ENCODE measurements around the gene TIMM10B. TPM values are rescaled to one million over a fixed set of nuclear protein-coding genes. Genes with fewer than 3 reads are reported as not detected.
"Not testable (repeated sequence)": the region's sequence is repeated elsewhere in the genome, so short reads cannot be mapped to it uniquely, and the experiment has no call there.

The TIMM10B gene
- total RNA-seq, 2 donors from 2014 or later, result 42.7 to 43.7 TPM

DNA sequence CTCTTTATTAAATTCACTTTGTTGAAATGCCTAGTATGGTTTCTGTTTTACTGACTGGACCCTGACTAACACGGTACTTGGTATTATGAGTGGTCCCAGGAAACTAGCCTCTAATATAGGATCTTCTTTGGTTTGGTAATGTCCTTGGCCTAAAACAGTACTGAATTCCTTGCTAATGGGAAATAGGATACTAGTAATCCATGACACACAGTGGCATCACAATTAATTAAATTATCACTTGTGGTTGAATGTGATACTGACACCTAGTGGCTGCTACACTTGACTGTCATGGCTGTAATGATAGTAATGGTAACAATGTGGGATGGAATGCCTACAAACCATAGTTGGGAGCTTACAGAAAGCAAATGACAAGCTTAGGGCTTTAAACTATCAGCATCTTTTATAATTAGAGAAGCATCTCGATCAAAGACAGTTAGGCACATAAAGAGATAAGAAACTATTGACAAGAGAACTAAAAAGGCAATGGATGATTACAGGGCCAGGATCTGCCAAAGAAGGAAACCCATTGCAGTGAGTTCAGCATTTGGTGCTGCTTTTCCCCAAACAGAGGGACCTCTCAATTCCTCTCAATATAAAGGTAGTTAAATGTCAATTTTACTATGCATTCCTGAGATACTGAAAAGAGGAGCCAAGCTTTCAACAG is 24.4 kb downstream of the TIMM10B start:
- no peak overlapping the region for H3K27ac Mint-ChIP-seq
- H3K36me3 Mint-ChIP-seq (ENCODE audit: low read depth), result peaks cover 71% of the 10 kb centered on the region
- H3K9me3 Mint-ChIP-seq, result no peaks in the 10 kb centered on the region
- H3K4me3 Mint-ChIP-seq, result no peak overlapping the region
- ATAC-seq (replicated peaks), result peak; percentile 47
- peaks cover 5% of the 10 kb centered on the region for H3K4me1 Mint-ChIP-seq
- no peaks in the 10 kb centered on the region for H3K27me3 Mint-ChIP-seq

DNA sequence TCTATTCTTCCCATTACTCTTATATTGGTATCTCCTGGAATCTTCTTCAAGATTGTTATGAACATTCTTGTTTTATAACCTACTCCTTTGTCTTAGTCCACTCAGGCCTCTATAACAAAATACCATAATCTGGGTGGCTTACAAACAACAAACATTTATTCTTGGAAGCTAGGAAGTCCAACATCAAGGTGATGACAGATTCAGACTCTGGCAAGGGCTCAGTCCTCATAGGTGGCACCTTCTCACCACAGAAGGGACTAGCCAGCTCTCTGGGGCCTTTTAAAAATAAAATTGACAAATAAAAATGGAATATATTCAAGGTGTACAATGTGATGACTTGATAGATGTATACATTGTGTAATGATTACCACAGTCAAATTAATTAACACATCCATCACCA is 35.6 kb downstream of the TIMM10B start:
- no peak overlapping the region for H3K4me3 Mint-ChIP-seq
- no peak for ATAC-seq (replicated peaks)
- no peaks in the 10 kb centered on the region for H3K9me3 Mint-ChIP-seq
- peaks cover 95% of the 10 kb centered on the region for H3K36me3 Mint-ChIP-seq (ENCODE audit: low read depth)
- H3K27ac Mint-ChIP-seq, result no peak overlapping the region
- no peaks in the 10 kb centered on the region for H3K4me1 Mint-ChIP-seq
- H3K27me3 Mint-ChIP-seq, result no peaks in the 10 kb centered on the region

DNA sequence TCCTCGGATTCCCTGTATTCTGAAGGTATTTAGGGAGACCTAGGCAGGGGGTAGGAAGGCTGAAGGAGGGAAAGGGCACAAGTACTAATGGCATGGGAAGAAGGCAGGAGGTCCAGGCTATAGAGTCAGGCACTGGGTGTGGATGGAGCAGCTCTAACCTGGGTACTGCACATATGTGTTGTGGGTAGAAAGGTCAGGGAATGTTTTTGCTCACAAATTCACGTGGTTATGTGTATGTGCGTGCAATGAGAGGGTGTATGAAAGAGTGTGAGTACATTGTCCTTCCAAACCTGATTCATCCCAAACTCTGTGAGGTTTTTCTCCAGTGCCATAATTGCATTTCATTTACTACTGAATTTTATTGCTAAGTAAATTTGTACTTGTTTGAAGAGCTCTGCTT is 39.0 kb downstream of the TIMM10B start:
- no peaks in the 10 kb centered on the region for H3K9me3 Mint-ChIP-seq
- no peaks in the 10 kb centered on the region for H3K27me3 Mint-ChIP-seq
- no peak overlapping the region for H3K27ac Mint-ChIP-seq
- peaks cover 5% of the 10 kb centered on the region for H3K4me1 Mint-ChIP-seq
- H3K36me3 Mint-ChIP-seq (ENCODE audit: low read depth), result peaks cover 74% of the 10 kb centered on the region
- no peak overlapping the region for H3K4me3 Mint-ChIP-seq
- ATAC-seq (replicated peaks), result peak; percentile 26

DNA sequence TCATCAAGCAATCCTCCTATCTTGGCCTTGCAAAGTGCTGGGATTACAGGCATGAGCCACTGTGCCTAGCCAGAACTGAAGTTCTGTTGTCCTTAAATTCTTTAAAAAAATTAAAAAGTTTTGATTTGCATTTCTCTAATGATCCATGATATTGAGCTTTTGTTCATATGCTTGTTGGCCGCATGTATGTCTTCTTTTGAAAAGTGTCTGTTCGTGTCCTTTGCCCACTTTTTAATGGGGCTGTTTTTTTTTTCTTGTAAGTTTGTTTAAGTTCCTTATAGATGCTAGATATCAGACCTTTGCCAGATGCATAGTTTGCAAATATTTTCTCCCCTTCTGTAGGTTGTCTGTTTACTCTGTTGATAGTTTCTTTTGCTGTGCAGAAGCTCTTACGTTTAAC is 40.6 kb downstream of the TIMM10B start:
- Mint-ChIP-seq H3K4me1 (peaks cover 15% of the 10 kb centered on the region), H3K36me3 (ENCODE audit: low read depth) (peaks cover 71% of the 10 kb centered on the region)
- H3K9me3 Mint-ChIP-seq; H3K27ac Mint-ChIP-seq; H3K27me3 Mint-ChIP-seq; H3K4me3 Mint-ChIP-seq; ATAC-seq (replicated peaks): not testable (repeated sequence)

DNA sequence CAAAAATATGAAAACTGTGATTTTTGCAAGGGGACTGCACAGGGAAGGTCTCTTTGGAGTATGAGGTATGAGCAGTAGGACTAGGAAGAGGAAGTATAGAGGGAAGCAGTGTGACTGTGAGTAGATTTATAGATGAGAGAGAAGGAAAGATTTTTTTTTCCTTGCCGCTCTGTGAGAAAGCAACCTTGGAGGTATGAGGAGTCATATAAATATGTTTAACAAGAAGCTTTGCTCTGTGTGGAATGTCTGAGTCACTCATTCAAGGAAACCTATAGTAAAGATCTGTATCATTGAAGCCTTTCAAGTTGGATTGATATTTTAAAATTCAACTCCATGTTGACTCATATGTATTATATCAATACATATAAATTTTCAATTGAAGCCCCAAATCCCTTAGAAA is 42.0 kb downstream of the TIMM10B start:
- peak; percentile 74 for ATAC-seq (replicated peaks)

DNA sequence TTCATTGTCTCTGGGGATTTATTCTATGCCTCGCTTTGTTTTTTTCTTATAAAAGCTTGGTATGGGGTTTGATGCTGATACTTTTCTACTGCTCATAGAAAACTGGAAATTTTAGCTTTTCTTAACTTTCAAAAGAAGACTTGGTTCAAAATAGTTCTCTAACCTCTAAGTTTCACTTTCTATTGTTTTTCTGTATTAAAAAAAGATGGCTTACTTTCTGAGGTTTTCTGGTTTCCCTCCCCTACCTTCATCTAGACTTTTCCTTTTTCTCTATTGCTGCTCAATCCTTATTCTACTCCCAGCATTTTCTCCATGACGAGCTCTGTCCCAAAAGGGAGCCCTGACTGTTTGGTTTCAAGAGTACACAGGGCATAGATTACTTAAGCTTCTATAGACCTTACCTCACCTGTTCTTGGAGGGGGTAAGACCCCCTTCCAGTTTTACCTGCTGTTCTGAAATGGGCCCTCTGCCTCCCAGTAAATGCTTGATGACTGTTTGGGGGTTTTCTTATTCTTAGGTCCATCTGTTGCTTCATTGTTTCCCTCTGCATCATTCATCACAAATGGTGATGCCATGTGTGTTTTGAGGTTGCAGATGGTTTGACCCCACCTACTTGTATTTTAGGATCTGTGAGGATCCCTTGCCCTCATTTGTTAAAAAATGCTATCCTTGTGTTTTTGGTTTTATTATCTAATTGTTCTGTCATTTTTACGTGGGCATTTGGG is 45.3 kb downstream of the TIMM10B start:
- peaks cover 37% of the 10 kb centered on the region for H3K36me3 Mint-ChIP-seq (ENCODE audit: low read depth)
- H3K27me3 Mint-ChIP-seq, result no peaks in the 10 kb centered on the region
- peak; percentile 53 for ATAC-seq (replicated peaks)
- H3K27ac Mint-ChIP-seq, result peak overlapping the region; percentile 48
- no peaks in the 10 kb centered on the region for H3K9me3 Mint-ChIP-seq
- H3K4me1 Mint-ChIP-seq, result peaks cover 20% of the 10 kb centered on the region
- H3K4me3 Mint-ChIP-seq, result peak overlapping the region; percentile 58

More for the DNA sequence above, 42.0 kb downstream of the TIMM10B start:
- no peaks in the 10 kb centered on the region for H3K9me3 Mint-ChIP-seq
- peaks cover 16% of the 10 kb centered on the region for H3K4me1 Mint-ChIP-seq
- no peak overlapping the region for H3K27ac Mint-ChIP-seq
- no peak overlapping the region for H3K4me3 Mint-ChIP-seq
- no peaks in the 10 kb centered on the region for H3K27me3 Mint-ChIP-seq
- peaks cover 66% of the 10 kb centered on the region for H3K36me3 Mint-ChIP-seq (ENCODE audit: low read depth)

DNA sequence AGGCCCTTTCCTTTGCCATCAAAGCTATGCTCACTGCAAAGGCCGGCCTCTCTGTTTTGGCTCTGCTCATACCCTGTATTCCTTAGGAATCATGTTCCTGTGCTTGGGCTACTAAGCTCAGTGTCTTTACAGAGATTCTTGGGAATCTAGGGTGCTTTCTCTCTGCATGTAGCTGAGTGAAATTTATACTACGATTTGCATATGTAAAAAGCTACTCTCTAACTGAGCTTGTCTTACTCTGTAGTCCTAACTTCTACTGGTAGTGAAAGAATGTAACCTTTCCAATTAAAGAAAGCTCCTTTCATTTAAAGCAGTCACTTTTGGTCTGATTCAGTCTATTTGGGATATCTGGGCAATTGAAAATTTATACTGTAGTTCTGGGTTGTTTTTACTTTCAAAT is 48.0 kb downstream of the TIMM10B start:
- Mint-ChIP-seq H3K36me3 (ENCODE audit: low read depth) (peaks cover 41% of the 10 kb centered on the region), H3K4me3 (no peak overlapping the region), H3K9me3 (no peaks in the 10 kb centered on the region), H3K4me1 (peaks cover 15% of the 10 kb centered on the region), H3K27ac (no peak overlapping the region), H3K27me3 (no peaks in the 10 kb centered on the region)
- ATAC-seq (replicated peaks), result no peak

DNA sequence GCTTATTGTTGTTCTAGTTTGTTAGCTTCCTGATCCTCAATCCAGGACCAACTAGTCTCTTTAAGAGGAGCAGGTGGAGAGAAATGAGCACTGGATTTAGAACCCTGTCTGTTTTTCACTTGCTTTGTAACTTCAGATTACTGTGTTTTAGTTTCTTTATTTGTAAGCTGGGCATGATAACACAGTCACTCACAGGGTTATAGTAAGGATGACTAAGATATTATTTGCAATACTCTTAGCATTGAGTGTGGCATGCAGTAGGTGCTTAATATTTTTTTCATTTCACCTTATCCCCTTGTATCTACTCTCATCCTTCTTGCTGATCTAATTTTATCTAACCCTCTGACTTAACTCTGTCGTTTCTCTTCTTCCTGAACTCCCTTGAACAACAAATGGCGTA is 49.5 kb downstream of the TIMM10B start:
- no peaks in the 10 kb centered on the region for H3K9me3 Mint-ChIP-seq
- H3K36me3 Mint-ChIP-seq (ENCODE audit: low read depth), result peaks cover 38% of the 10 kb centered on the region
- no peak overlapping the region for H3K4me3 Mint-ChIP-seq
- H3K4me1 Mint-ChIP-seq, result peaks cover 15% of the 10 kb centered on the region
- H3K27ac Mint-ChIP-seq, result no peak overlapping the region
- no peaks in the 10 kb centered on the region for H3K27me3 Mint-ChIP-seq
- peak; percentile 75 for ATAC-seq (replicated peaks)

DNA sequence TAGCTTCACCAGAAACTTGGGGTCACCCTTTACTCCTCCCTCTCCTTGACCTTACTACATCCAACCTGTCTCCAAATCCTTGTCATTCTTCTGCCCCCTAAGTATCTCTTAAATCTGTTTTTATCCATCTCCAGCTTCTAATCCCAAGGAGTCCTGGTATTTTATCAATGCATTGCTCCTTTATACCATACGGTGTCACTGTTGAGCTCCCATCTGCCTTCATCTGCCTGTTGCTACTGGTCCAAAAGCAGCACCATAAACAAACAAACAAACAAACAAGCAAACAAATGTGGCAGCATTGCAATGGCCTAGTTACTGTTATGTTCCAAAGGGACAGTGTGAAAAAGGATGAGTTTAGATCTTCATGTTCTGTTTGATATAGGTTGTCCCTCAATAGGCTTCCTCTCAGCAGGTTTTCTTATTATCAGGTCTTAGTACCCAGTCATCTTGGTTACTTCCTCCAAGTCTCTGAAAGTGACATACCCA is 50.0 kb downstream of the TIMM10B start:
- Mint-ChIP-seq H3K27ac (no peak overlapping the region), H3K27me3 (no peaks in the 10 kb centered on the region), H3K4me1 (peaks cover 11% of the 10 kb centered on the region), H3K36me3 (ENCODE audit: low read depth) (peaks cover 35% of the 10 kb centered on the region), H3K4me3 (no peak overlapping the region), H3K9me3 (no peaks in the 10 kb centered on the region)
- peak; percentile 57 for ATAC-seq (replicated peaks)

Other genes with a start within 250 kb of the TIMM10B start
- gene FHIP1B, start 246.9 kb upstream of the TIMM10B start, total RNA-seq, result 10 to 100 TPM; 16.9 to 25.4 TPM
- under 1 TPM in 1 of 2 donors, not detected in 1; 0.24 TPM for gene CNGA4, start 242.4 kb upstream of the TIMM10B start, total RNA-seq
- gene CCKBR, start 221.7 kb upstream of the TIMM10B start, total RNA-seq, result not detected
- 10 to 100 TPM in 1 of 2 donors, 1 to 10 TPM in 1; 7.6 to 37.2 TPM for gene CAVIN3, start 161.0 kb upstream of the TIMM10B start, total RNA-seq
- gene SMPD1, start 91.0 kb upstream of the TIMM10B start, total RNA-seq, result 10 to 100 TPM; 12.9 to 15.2 TPM
- 10 to 100 TPM; 46.1 to 62.5 TPM for gene APBB1, start 62.4 kb upstream of the TIMM10B start, total RNA-seq
- 1 to 10 TPM in 1 of 2 donors, under 1 TPM in 1; 0.58 to 1.3 TPM for gene HPX, start 40.5 kb upstream of the TIMM10B start, total RNA-seq
- gene TRIM3, start 7.6 kb upstream of the TIMM10B start, total RNA-seq, result 10 to 100 TPM in 1 of 2 donors, 1 to 10 TPM in 1; 7.0 to 10.7 TPM
- 10 to 100 TPM; 44.0 to 48.8 TPM for gene ARFIP2, start 170 bp upstream of the TIMM10B start, total RNA-seq
- 10 to 100 TPM; 25.2 to 39.3 TPM for gene DNHD1, start 15.8 kb downstream of the TIMM10B start, total RNA-seq
- gene RRP8, start 122.1 kb downstream of the TIMM10B start, total RNA-seq, result 10 to 100 TPM; 27.2 to 31.9 TPM
- gene ILK, start 122.3 kb downstream of the TIMM10B start, total RNA-seq, result 100 to 1,000 TPM in 1 of 2 donors, 10 to 100 TPM in 1; 85.0 to 113 TPM
- 100 to 1,000 TPM in 1 of 2 donors, 10 to 100 TPM in 1; 82.2 to 106 TPM for gene TAF10, start 130.7 kb downstream of the TIMM10B start, total RNA-seq
- gene TPP1, start 137.9 kb downstream of the TIMM10B start, total RNA-seq, result 100 to 1,000 TPM in 1 of 2 donors, 10 to 100 TPM in 1; 75.7 to 172 TPM
- gene DCHS1, start 174.3 kb downstream of the TIMM10B start, total RNA-seq, result 1 to 10 TPM in 1 of 2 donors, under 1 TPM in 1; 0.26 to 1.5 TPM
- gene MRPL17, start 201.8 kb downstream of the TIMM10B start, total RNA-seq, result 10 to 100 TPM; 65.8 to 74.7 TPM

All from activated T-helper 17 cell treated with anti-CD3 and anti-CD28 coated beads, Interleukin-2, amount 50 U/mL, for 72 hours (primary cell).